ENCODE results near the gene CROCC.

DNA sequence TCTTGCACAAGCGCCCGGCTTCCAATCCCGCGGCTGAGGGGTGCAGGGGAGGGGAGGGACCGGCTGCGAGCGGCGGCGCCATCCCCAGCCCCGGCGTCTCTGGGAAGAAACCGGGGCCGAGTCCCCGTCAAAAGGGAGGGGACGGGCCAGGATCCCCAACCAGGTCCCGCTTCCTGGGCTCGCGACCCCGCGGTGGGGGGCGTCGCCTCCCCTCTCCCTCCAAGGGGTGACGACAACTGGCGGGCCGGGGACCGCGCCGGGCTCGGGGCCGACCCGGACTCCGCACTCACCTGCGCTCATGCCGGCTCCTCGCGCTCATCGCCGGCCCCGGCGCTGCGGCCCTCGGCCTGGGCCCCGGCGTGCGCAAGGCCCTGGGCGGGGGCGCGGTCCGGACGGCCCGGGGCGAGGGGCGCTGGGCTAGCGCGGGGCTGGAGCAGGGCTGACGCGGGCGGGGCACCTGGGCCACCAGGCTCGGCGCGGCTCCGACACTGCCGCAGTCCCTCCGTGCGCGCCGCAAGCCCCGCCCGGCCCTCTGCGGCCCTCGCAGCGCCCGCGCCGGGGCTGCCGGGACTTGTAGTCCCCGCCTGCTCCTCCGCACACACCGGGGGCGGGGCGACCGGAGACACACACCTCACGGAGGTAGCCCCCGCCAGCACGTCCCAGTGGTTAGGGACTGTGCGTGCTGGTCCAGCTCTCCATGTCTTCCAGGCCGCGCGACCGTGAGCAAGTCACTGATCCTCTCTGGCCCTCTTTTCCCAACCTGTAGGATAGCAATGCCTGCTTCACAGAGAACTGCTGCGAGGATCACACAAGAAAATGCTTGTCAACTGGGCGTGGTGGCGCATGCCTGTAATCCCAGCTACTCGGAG, 89.9 kb downstream of the CROCC start, which contains the start of gene ATP13A2:
- TF ChIP-seq FOXP2 (optimal IDR thresholded peaks at IDR 0.05; ENCODE audit: borderline replicate concordance, extremely low read depth, extremely low read length, insufficient read depth) (no peak), POLR2AphosphoS5 (IDR thresholded peaks at IDR 0.05; ENCODE audit: low read depth, low read length) (no peak)

Measured in PFSK-1 (cell line).